Suprapubic skin (tissue), 4 donors: ENCODE data around the gene EPB41L2.

ENCODE experiments used
- CTCF ChIP-seq, 2 donors: fragments of 200-600 bp in 1 of 2; fragments of 450-650 bp in 1 of 2; sonication (generic) in 1 of 2; IDR thresholded peaks; one replicate each; pipeline ENCODE4 v1.5.1; 2016 to 2019; ENCODE audit warnings: antibody characterized with exemption in 2 of 2, mild to moderate bottlenecking in 1 of 2, moderate library complexity in 1 of 2
- EP300 ChIP-seq: sonication (generic); formaldehyde crosslinking; IDR thresholded peaks from one replicate; pipeline ENCODE4 v1.6.1; 2017; ENCODE audit warnings: antibody characterized with exemption
- POLR2A ChIP-seq, 2 donors: fragments of 450-650 bp; IDR thresholded peaks; one replicate each; pipeline ENCODE4 v1.6.1; 2017; ENCODE audit warnings: antibody characterized with exemption in 2 of 2, mild to moderate bottlenecking in 2 of 2, moderate library complexity in 2 of 2
- POLR2AphosphoS5 ChIP-seq, 3 donors: sonication (generic); formaldehyde crosslinking; IDR thresholded peaks; one replicate each; pipeline ENCODE4 v1.6.1; 2017; ENCODE audit warnings: antibody characterized with exemption in 3 of 3

GRCh38 chr6:130970839-130971410, 92.1 kb downstream of the EPB41L2 start:
- TF ChIP-seq CTCF (IDR thresholded peaks at IDR 0.05), result no peak
- no peak for TF ChIP-seq EP300
- TF ChIP-seq POLR2A (IDR thresholded peaks at IDR 0.05), result no peak
- TF ChIP-seq POLR2AphosphoS5 (IDR thresholded peaks at IDR 0.05), result no peak
